Stimulated activated naive CD8-positive, alpha-beta T cell treated with anti-CD3 and anti-CD28 coated beads, Interleukin-15, Interleukin-2, amounts not matched to agents 100 ng/mL and 50 ng/mL, for 24 hours (primary cell): ENCODE measurements around the gene PTPN13.
"Not testable (repeated sequence)": the region's sequence is repeated elsewhere in the genome, so short reads cannot be mapped to it uniquely, and the experiment has no call there.

Experiments used
- H3K27ac Mint-ChIP-seq: one replicate; pipeline ENCODE4 v1.8.0; 2021; ENCODE audit warnings: mild to moderate bottlenecking, mixed read lengths
- H3K27me3 Mint-ChIP-seq: one replicate; pipeline ENCODE4 v1.8.0; 2021; ENCODE audit warnings: mixed read lengths
- H3K36me3 Mint-ChIP-seq: one replicate; pipeline ENCODE4 v1.8.0; 2021; ENCODE audit warnings: low read depth, mixed read lengths
- H3K4me1 Mint-ChIP-seq: one replicate; pipeline ENCODE4 v1.8.0; 2021; ENCODE audit warnings: low read depth, mixed read lengths
- H3K4me3 Mint-ChIP-seq: one replicate; pipeline ENCODE4 v1.8.0; 2021; ENCODE audit warnings: mild to moderate bottlenecking, mixed read lengths
- H3K9me3 Mint-ChIP-seq: one replicate; pipeline ENCODE4 v1.8.0; 2021; ENCODE audit warnings: mixed read lengths

Gene PTPN13

DNA sequence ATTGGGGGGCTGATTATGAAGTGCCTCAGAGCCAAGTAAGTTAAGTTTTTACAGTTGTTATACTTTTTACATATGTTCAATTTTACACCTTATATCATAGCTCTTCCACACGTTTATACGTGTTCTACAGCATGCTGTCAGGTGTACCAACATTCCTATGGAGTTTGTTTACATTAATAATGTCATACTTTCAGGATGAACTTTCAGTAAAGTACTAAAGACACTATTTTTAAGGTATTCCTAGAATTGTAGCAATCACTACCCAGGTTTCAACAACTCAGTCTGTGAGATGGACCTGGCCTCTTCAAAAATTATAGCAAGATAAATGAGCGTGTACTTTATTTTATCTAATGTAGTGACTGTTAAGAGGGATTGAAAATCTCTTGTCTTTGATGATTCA, 92.6 kb downstream of the PTPN13 start:
- Mint-ChIP-seq H3K27ac (no peak overlapping the region), H3K27me3 (no peaks in the 10 kb centered on the region), H3K4me3 (no peak overlapping the region), H3K9me3 (no peaks in the 10 kb centered on the region), H3K4me1 (no peaks in the 10 kb centered on the region), H3K36me3 (no peaks in the 10 kb centered on the region)

DNA sequence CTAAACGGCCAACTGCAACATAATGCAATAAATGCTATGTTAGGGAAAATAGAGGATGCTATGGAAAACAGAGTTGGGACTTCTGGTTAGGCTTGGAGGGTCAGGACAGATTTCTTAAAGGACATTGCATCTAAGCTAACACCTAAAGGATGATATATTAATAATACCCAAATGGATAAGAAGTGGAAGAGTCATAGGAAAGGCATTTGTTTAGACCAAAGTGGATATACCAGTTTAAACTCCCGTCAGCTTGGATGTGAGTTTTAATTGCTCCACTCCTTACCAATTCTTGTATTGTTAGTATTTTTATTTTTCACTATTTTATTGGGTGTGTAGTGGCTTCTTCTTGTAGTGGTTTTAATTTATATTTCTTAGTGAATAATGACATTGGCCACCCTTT, 93.9 kb downstream of the PTPN13 start:
- H3K27me3 Mint-ChIP-seq, result no peaks in the 10 kb centered on the region
- H3K4me3 Mint-ChIP-seq, result no peak overlapping the region
- H3K9me3 Mint-ChIP-seq, result no peaks in the 10 kb centered on the region
- H3K36me3 Mint-ChIP-seq, result no peaks in the 10 kb centered on the region
- H3K27ac Mint-ChIP-seq, result no peak overlapping the region
- no peaks in the 10 kb centered on the region for H3K4me1 Mint-ChIP-seq

DNA sequence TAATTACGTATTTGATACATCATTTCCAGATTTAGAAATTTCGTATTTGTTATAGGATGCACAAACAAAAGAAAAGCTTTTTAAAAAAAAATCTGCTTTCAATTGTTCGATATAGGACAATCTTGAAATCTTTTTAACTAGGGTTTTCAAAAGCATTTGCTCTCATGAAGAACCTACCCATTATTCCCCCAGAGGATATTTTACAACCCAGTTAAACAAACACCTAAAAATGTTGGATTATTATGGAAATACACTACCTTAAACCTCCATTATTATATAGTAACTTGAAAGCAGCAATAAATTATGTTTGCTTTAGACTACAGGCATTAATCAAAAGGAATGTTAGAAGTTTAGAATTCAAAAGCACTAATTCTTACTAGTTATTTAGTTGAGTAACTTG, 110.5 kb downstream of the PTPN13 start:
- peaks cover 3% of the 10 kb centered on the region for H3K27me3 Mint-ChIP-seq
- H3K9me3 Mint-ChIP-seq, result no peaks in the 10 kb centered on the region
- no peak overlapping the region for H3K27ac Mint-ChIP-seq
- no peaks in the 10 kb centered on the region for H3K4me1 Mint-ChIP-seq
- H3K4me3 Mint-ChIP-seq, result no peak overlapping the region
- H3K36me3 Mint-ChIP-seq, result no peaks in the 10 kb centered on the region

DNA sequence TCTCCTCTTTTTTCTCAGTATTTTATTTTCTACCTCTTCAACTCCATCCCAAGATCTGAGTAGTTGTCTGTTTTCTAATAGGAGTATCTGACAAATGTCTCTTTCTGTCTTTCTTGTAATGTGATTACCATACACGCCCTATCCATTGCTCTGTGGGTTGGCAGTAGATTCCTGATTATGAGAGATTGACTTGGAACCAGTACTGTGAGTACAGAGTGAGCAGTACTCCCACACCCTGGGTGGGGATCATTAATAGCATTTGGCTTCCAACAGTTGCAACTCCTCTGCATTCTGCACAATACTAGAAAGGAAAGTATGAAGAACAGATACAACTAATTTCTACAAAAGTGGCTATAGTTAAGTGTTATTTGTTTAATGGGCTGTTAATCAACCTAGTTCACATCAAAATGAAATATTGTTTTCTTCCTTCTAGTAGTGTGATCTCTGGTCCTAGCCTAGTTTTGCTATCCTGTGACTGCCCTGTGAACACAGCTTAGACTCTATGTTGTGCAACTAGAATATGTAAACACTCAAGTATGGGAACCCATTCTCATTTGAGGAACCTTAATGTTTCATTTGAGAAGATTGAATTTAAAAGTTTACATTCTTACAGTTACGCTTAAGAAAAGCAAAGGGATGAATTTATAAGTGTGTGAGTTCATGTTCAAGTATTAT, 112.9 kb downstream of the PTPN13 start:
- Mint-ChIP-seq H3K9me3 (no peaks in the 10 kb centered on the region), H3K4me1 (no peaks in the 10 kb centered on the region), H3K36me3 (no peaks in the 10 kb centered on the region), H3K4me3 (no peak overlapping the region), H3K27me3 (no peaks in the 10 kb centered on the region), H3K27ac (no peak overlapping the region)

DNA sequence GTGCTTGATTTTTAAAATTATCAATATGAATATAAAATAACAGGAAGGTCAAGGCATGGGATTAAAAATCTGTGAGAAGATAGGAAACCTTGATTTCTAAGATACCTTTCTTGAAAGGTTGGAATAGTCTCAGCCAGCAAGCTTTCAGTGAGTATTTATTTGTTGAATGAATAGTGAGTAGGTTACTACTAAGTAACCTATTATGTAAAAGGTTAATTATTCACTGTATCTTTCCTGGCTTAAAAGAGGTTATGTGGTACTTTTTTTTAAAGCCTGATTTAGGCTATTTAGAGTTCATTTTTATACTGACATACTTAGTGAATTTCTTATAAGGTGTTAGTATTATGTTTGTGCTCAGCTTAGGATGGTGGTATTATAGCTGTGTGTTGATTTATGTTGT, 123.5 kb downstream of the PTPN13 start:
- Mint-ChIP-seq H3K4me3 (no peak overlapping the region), H3K36me3 (no peaks in the 10 kb centered on the region), H3K4me1 (no peaks in the 10 kb centered on the region), H3K27me3 (no peaks in the 10 kb centered on the region), H3K27ac (no peak overlapping the region), H3K9me3 (peaks cover 5% of the 10 kb centered on the region)

DNA sequence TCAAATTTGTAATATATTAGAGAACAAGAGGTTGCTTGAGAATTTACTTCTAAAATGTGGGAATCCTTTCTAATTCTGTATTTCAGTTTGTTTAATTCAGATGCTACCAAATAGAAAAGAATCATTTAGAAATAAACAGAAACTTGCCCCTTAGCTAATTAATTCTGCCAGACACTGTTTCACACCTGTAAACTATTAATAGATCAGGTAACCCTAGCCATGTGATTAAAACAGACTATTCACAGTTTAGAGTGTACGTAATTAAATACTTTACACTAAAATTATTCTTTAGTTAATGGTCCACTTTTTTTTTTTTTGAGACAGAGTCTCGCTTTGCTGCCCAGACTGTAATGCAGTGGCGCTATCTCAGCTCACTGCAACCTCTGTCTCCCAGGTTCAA, 124.0 kb downstream of the PTPN13 start:
- no peak overlapping the region for H3K4me3 Mint-ChIP-seq
- no peak overlapping the region for H3K27ac Mint-ChIP-seq
- no peaks in the 10 kb centered on the region for H3K36me3 Mint-ChIP-seq
- H3K27me3 Mint-ChIP-seq, result no peaks in the 10 kb centered on the region
- no peaks in the 10 kb centered on the region for H3K4me1 Mint-ChIP-seq
- H3K9me3 Mint-ChIP-seq, result peaks cover 5% of the 10 kb centered on the region

DNA sequence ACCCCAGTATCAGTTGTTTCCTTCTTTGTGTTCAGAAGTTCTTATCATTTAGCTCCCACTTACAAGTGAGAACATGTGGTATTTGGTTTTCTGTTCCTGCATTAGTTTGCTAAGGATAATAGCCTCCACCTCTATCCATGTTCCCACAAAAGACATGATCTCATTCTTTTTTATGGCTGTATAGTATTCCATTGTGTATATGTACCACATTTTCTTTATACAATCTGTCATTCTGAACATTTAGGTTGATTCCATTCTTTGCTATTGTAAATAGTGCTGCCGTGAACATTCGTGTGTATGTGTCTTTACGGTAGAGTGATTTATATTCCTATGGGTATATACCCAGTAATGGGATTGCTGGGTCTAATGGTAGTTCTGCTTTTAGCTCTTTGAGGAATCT, 125.0 kb downstream of the PTPN13 start:
- H3K9me3 Mint-ChIP-seq, result not testable (repeated sequence)

DNA sequence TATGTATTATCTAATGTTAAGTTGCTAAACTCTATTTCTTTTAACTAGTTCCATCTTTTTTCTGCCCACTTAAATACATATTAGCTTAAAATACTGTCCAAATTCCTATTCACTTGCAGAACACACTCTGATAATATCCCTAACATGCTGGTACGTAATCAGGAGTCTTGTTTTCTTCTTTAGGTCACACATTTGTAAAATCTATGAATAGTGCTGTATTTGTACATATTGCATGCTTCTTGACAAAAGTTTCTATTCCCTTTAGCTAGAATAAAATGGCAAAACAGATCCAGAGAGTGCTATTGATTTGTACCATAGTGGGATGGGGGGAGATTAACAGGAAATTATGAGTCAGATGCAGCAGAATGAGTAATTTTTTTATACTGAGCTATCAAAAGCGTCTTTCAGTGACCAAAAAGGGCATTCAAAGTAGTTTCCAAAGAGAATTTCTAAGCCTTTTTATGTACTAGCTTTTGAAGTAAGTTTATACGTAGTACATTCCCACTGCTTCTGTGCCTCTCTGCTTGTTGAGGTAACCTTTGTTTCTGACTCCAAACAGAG, 126.5 kb downstream of the PTPN13 start:
- Mint-ChIP-seq H3K9me3 (peaks cover 5% of the 10 kb centered on the region), H3K36me3 (no peaks in the 10 kb centered on the region), H3K27ac (no peak overlapping the region), H3K4me1 (no peaks in the 10 kb centered on the region), H3K27me3 (no peaks in the 10 kb centered on the region), H3K4me3 (no peak overlapping the region)

More for the DNA sequence above, 125.0 kb downstream of the PTPN13 start:
- not testable (repeated sequence) for H3K4me1 Mint-ChIP-seq, H3K27ac Mint-ChIP-seq, H3K4me3 Mint-ChIP-seq, H3K36me3 Mint-ChIP-seq, H3K27me3 Mint-ChIP-seq

DNA sequence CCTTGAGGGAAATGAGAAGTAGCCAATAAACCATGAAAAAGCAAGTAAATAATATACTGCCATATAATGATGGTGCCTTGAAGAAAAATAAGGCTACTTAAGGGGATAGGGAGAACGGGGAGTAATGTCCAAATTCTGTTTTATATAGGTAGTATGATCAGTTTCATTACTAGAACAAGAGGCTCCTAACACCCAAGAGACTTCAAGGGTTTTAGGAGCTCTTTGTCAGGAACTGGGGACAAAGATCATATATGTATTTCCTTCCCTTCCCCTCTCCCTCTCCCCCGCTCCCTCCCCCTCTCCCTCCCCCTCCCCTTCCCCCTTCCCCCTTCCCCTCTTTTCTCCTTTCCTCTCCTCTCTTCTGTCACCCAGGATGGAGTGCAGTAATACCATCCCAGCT, 127.3 kb downstream of the PTPN13 start:
- Mint-ChIP-seq H3K4me1 (no peaks in the 10 kb centered on the region), H3K27ac (no peak overlapping the region), H3K9me3 (peaks cover 5% of the 10 kb centered on the region), H3K4me3 (no peak overlapping the region), H3K36me3 (no peaks in the 10 kb centered on the region), H3K27me3 (no peaks in the 10 kb centered on the region)

DNA sequence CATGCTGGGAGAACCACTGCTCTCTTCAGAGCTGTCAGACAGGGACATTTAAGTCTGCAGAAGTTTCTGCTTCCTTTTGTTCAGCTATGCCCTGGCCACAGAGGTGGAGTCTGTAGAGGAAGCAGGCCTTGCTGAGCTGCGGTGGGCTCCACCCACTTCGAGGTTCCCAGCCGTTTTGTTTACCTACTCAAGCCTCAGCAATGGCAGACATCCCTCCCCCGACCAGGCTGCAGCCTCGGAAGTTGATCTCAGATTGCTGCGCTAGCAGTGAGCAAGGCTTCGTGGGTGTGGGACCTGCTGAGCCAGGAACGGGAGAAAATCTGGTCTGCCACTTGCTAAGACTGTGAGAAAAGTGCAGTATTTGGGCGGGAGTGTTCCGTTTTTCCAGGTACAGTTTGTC, 136.2 kb downstream of the PTPN13 start:
- Mint-ChIP-seq H3K27ac (no peak overlapping the region), H3K27me3 (no peaks in the 10 kb centered on the region), H3K36me3 (no peaks in the 10 kb centered on the region), H3K9me3 (no peaks in the 10 kb centered on the region), H3K4me1 (no peaks in the 10 kb centered on the region), H3K4me3 (no peak overlapping the region)

DNA sequence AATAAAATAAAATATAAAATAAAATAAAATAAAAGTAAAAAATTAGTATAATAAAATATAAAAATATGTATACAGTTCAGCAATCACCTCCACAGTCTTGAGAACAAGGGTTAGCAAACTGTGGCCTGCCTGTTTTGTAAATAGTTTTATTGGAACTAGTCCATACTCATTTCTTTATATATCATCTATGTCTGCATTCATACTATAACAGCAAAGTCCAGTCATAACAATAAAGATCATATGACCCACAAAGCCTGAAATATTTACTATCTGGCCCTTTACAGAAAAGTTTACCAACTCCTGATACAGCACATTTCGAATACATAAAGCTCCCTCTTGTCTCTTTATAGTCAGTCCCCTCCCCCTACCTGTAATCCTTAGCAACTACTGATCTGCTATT, 143.1 kb downstream of the PTPN13 start:
- Mint-ChIP-seq H3K27me3 (no peaks in the 10 kb centered on the region), H3K27ac (no peak overlapping the region), H3K9me3 (no peaks in the 10 kb centered on the region), H3K4me3 (no peak overlapping the region), H3K4me1 (no peaks in the 10 kb centered on the region), H3K36me3 (no peaks in the 10 kb centered on the region)

DNA sequence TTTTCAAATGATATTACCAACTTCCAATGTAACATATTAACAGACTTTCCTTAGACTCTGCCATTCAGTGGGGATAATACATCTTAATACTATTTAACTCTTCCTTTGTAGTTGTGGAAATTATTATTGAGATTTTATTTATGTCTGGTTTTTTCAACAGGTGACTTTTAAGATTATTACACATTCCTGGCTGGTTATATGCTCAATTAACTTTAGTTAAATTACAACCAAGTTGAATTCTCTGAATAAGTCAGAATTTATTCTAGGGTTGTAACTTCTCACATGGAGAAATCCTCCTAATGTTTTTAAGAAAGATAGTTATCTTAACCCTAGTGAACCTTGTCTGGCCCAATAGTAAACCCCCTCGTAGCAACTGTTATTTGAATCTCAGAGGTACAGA, 147.7 kb downstream of the PTPN13 start:
- no peaks in the 10 kb centered on the region for H3K27me3 Mint-ChIP-seq
- H3K4me3 Mint-ChIP-seq, result no peak overlapping the region
- H3K36me3 Mint-ChIP-seq, result no peaks in the 10 kb centered on the region
- no peak overlapping the region for H3K27ac Mint-ChIP-seq
- no peaks in the 10 kb centered on the region for H3K9me3 Mint-ChIP-seq
- no peaks in the 10 kb centered on the region for H3K4me1 Mint-ChIP-seq

DNA sequence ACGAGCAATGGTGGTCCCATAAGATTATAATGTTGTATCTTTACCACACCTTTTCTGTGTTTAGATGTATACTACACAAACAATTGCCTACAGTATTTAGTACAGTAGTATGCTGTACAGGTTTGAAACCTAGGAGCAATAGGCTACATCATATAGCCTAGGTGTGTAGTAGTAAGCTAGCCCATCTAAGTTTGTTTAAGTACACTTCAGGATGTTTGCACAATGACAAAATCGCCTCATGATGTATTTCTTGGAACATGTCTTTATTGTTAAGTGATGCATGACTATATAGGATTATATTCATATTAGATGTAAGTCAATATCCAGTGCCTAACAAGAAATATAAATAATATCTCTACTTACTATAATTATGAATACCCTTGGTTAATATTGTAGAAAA, 150.5 kb downstream of the PTPN13 start:
- H3K4me3 Mint-ChIP-seq, result no peak overlapping the region
- H3K4me1 Mint-ChIP-seq, result no peaks in the 10 kb centered on the region
- no peaks in the 10 kb centered on the region for H3K27me3 Mint-ChIP-seq
- H3K9me3 Mint-ChIP-seq, result no peaks in the 10 kb centered on the region
- H3K36me3 Mint-ChIP-seq, result no peaks in the 10 kb centered on the region
- no peak overlapping the region for H3K27ac Mint-ChIP-seq

DNA sequence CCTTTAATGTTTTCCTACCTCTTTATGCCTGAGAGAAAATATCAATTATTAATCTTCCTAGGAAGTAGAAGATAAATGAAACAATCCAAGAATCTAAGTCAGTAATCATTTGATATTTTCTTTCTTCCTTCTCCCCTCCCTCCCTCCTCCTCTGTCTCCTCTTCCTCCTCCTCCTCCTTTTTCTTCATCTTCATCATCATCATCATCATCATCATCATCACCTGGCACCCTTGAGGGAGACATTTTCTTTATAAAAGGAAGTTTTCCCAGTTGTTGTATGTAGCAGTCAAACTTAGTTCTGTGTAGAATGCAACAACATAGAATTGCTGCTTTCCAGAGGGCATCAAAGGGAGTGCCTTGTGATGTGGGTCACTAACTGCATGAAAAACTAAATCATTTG, 155.0 kb downstream of the PTPN13 start:
- Mint-ChIP-seq H3K27ac (no peak overlapping the region), H3K27me3 (no peaks in the 10 kb centered on the region), H3K9me3 (no peaks in the 10 kb centered on the region), H3K4me3 (no peak overlapping the region), H3K36me3 (no peaks in the 10 kb centered on the region), H3K4me1 (no peaks in the 10 kb centered on the region)

DNA sequence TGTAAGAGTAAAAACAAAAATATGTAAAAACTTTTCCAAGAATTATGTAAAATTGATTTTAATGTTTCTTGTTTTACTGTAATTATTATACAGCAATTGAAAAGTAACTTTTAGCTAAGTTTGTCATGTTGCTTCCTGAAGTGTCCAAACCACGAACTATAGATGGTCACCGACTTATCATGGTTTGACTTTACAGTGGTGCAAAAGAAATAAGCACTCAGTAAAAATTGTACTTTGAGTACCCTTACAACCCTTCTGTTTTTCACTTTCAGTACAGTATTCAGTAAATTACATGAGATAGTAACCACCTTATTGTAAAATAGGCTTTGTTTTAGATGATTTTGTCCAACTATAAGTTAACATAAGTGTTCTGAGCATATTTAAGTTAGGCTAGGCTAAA, 161.3 kb downstream of the PTPN13 start:
- H3K27ac Mint-ChIP-seq, result no peak overlapping the region

DNA sequence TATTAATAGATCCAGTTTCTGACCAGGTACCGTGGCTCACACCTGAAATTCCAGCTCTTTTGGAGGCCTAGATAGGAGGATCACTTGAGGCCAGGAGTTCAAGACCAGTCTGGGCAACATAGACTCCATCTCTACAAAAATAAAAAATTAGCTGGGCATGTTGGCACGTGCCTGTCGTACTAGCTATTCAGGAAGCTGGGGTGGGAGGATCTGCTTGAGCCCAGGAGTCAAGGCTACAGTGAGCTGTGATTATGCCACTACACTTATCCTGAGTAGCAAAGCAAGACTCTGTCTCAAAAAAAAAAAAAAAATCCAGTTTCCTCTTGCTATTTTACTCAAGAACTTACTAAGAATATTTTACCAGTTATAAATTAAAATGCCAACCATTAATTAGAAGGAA, 163.4 kb downstream of the PTPN13 start:
- H3K27ac Mint-ChIP-seq, result no peak overlapping the region
- no peaks in the 10 kb centered on the region for H3K36me3 Mint-ChIP-seq
- H3K4me3 Mint-ChIP-seq, result no peak overlapping the region
- no peaks in the 10 kb centered on the region for H3K27me3 Mint-ChIP-seq
- H3K9me3 Mint-ChIP-seq, result no peaks in the 10 kb centered on the region
- no peaks in the 10 kb centered on the region for H3K4me1 Mint-ChIP-seq

More for the DNA sequence above, 161.3 kb downstream of the PTPN13 start:
- Mint-ChIP-seq H3K4me1 (no peaks in the 10 kb centered on the region), H3K9me3 (no peaks in the 10 kb centered on the region), H3K36me3 (no peaks in the 10 kb centered on the region), H3K4me3 (no peak overlapping the region), H3K27me3 (no peaks in the 10 kb centered on the region)
